ENCODE measurements around the gene CDH16. TPM values are rescaled to one million over a fixed set of nuclear protein-coding genes. Genes with fewer than 3 reads are reported as not detected.
A peak's percentile ranks its signal among the peaks of the same experiment; 100 is the strongest.

Gene CDH16
- total and polyA plus RNA-seq, 3 donors from 2014 or later: 0.31 to 2.7 (median 0.39) TPM

GRCh38 chr16:66954097-66954659, 35.5 kb upstream of the CDH16 start:
- no peak overlapping the region for H3K27ac ChIP-seq
- no peaks in the 10 kb centered on the region for H3K9me3 ChIP-seq
- no peaks in the 10 kb centered on the region for H3K36me3 ChIP-seq (ENCODE audit: low read depth, missing control alignments)
- peaks cover 8% of the 10 kb centered on the region for H3K4me1 ChIP-seq
- intact Hi-C loops (cut with DNase I; ENCODE audit: low total_unique reads): no loop called here
- WGBS, 2 donors: 30 to 56% methylated on average over 8 of the region's 8 CpGs
- TF ChIP-seq, protein P1, sequence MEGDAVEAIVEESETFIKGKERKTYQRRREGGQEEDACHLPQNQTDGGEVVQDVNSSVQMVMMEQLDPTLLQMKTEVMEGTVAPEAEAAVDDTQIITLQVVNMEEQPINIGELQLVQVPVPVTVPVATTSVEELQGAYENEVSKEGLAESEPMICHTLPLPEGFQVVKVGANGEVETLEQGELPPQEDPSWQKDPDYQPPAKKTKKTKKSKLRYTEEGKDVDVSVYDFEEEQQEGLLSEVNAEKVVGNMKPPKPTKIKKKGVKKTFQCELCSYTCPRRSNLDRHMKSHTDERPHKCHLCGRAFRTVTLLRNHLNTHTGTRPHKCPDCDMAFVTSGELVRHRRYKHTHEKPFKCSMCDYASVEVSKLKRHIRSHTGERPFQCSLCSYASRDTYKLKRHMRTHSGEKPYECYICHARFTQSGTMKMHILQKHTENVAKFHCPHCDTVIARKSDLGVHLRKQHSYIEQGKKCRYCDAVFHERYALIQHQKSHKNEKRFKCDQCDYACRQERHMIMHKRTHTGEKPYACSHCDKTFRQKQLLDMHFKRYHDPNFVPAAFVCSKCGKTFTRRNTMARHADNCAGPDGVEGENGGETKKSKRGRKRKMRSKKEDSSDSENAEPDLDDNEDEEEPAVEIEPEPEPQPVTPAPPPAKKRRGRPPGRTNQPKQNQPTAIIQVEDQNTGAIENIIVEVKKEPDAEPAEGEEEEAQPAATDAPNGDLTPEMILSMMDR (IDR thresholded peaks at IDR 0.05): peak; percentile 75 to 85 (median 83)
- no peak for TF ChIP-seq POLR2A (IDR thresholded peaks at IDR 0.05)
- no peaks in the 10 kb centered on the region for H3K27me3 ChIP-seq
- H3K4me3 ChIP-seq: no peak overlapping the region
- DNase-seq: peak; percentile 88

DNA sequence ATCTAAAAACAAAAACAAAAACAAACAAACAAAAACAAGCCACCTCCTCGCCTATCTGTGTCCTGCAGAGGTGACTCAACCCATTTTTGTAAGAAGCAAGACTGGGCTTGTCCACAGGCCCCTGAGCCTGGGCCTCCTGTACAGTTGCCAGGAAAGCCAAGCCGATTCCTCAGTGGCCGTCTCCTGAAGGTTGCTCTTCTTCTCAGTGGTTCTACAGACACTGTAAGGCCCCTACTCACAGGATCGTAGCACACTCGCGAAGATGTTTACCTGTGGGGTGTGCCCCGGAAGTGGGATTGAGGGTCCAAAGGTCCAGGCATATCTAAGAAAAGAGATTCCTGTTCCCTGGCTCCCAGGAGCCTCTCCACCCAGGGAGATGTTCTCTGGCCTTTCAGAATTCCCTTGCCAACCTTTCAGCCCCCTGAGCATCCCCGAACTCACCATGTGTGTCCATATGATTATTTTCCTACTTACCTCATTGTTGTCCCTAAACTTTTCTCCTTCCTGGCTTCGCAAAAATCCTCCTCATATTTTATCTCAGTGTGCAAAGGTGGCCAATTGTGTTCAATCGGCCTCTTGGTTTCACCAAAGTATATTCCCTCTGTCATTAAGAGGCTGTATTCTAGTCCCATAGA, 34.9 kb upstream of the CDH16 start:
- Histone ChIP-seq H3K27me3 (no peaks in the 10 kb centered on the region), H3K36me3 (ENCODE audit: low read depth, missing control alignments) (no peaks in the 10 kb centered on the region), H3K4me1 (peaks cover 14% of the 10 kb centered on the region), H3K9me3 (no peaks in the 10 kb centered on the region), H3K4me3 (no peak overlapping the region), H3K27ac (no peak overlapping the region)
- DNase-seq: no peak
- TF ChIP-seq POLR2A (IDR thresholded peaks at IDR 0.05): no peak
- TF ChIP-seq, protein P1 (IDR thresholded peaks at IDR 0.05): no peak
- intact Hi-C loops (cut with DNase I; ENCODE audit: low total_unique reads): no loop called here
- WGBS, 2 donors: 75 to 88% methylated on average over 10 of the region's 10 CpGs

DNA sequence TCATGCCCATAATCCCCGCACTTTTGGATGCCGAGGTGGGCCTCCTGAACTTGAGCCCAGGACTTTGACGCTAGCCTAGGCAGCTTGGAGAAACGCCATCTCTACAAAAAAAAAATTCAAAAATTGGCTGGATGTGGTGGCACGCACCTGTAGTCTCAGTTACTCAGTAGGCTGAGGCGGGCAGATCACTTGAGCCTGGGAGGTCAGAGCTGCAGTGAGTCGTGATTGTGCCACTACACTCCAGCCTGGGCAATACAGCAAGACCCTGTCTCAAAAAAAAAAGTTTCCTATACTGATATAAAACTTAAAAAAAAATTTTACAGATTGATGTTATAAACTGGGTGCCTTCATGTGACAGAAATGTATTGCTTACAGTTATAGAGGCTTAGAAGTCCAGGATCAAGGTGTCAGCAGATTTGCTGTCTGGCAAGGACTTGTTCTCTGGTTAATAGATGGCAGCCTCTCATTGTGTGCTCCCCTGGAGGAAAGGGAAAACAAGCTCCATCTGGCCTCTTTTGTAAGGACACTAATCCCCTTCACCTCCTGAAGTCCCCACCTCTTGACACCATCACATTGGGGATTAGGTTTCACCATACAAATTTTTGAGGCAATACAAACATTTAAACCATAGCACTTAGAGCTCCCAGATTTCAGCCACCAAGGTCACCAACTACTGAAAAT, 33.9 kb upstream of the CDH16 start:
- no peaks in the 10 kb centered on the region for H3K36me3 ChIP-seq (ENCODE audit: low read depth, missing control alignments)
- no peak for DNase-seq
- TF ChIP-seq POLR2A (IDR thresholded peaks at IDR 0.05): no peak
- TF ChIP-seq, protein P1 (IDR thresholded peaks at IDR 0.05): no peak
- intact Hi-C loops (cut with DNase I; ENCODE audit: low total_unique reads): no loop called here
- no peak overlapping the region for H3K4me3 ChIP-seq
- H3K27ac ChIP-seq: no peak overlapping the region
- peaks cover 20% of the 10 kb centered on the region for H3K4me1 ChIP-seq
- 87% methylated on average over 7 of the region's 7 CpGs for WGBS, 2 donors
- no peaks in the 10 kb centered on the region for H3K27me3 ChIP-seq
- H3K9me3 ChIP-seq: no peaks in the 10 kb centered on the region

- 90 to 93% methylated on average over 4 of the region's 4 CpGs for WGBS, 2 donors
- no peaks in the 10 kb centered on the region for H3K27me3 ChIP-seq
- H3K4me1 ChIP-seq: peaks cover 23% of the 10 kb centered on the region
- no peak for TF ChIP-seq POLR2A (IDR thresholded peaks at IDR 0.05)
- TF ChIP-seq, protein P1 (IDR thresholded peaks at IDR 0.05): no peak
- no peaks in the 10 kb centered on the region for H3K36me3 ChIP-seq (ENCODE audit: low read depth, missing control alignments)
- no peak overlapping the region for H3K27ac ChIP-seq
- intact Hi-C loops (cut with DNase I; ENCODE audit: low total_unique reads): no loop called here
- DNase-seq: no peak
- no peak overlapping the region for H3K4me3 ChIP-seq
- H3K9me3 ChIP-seq: no peaks in the 10 kb centered on the region
Measured at GRCh38 chr16:66950971-66951790, 32.5 kb upstream of the CDH16 start.

Data from testis (tissue), 3 donors.